Activated T-helper 17 cell treated with anti-CD3 and anti-CD28 coated beads, Interleukin-2, amount 50 U/mL, for 72 hours (primary cell): ENCODE measurements around the gene SHC4. TPM values are rescaled to one million over a fixed set of nuclear protein-coding genes. Genes with fewer than 3 reads are reported as not detected.

Experiments used
- ATAC-seq: fragments of 150-1000 bp; cut with Tn5 transposase; replicated peaks from 2 replicates; pipeline ENCODE4 v1.10.0; 2021; ENCODE audit warnings: mild to moderate bottlenecking, moderate library complexity
- H3K27ac Mint-ChIP-seq: one replicate; pipeline ENCODE4 v1.8.0; 2022; ENCODE audit warnings: mixed read lengths
- H3K27me3 Mint-ChIP-seq: one replicate; pipeline ENCODE4 v1.8.0; 2022; ENCODE audit warnings: mixed read lengths
- H3K36me3 Mint-ChIP-seq: one replicate; pipeline ENCODE4 v1.8.0; 2022; ENCODE audit warnings: low read depth, mild to moderate bottlenecking, mixed read lengths
- H3K4me1 Mint-ChIP-seq: one replicate; pipeline ENCODE4 v1.8.0; 2022; ENCODE audit warnings: mixed read lengths
- H3K4me3 Mint-ChIP-seq: one replicate; pipeline ENCODE4 v1.8.0; 2022; ENCODE audit warnings: mild to moderate bottlenecking, mixed read lengths
- H3K9me3 Mint-ChIP-seq: one replicate; pipeline ENCODE4 v1.8.0; 2022; ENCODE audit warnings: mixed read lengths
- total RNA-seq, 2 donors: library from RNA; stranded (reverse); gene quantifications; one replicate each; pipeline ENCODE4 v1.2.3, GENCODE V29; 2022

SHC4 gene
- total RNA-seq, 2 donors from 2014 or later: 1.0 TPM

DNA sequence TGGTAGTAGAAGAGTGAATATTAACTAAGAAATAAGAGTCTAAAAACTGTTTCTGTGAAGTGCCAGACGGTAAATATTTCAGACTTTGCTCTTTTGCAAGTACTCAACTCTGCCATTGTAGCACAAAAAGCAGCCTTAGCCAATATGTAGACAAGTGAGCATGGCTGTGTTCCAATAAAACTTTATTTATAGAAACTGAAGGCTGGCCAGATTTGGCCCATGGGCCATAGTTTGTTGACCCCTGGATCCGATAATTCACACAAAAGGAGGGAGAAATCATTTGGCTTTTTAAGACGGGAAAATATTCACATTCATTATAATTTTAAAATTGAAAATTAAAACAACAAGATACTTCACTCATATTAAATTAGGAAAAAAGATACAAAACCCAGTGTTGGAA lies 70.4 kb downstream of the SHC4 start:
- no peak for ATAC-seq
- peaks cover 38% of the 10 kb centered on the region for H3K27me3 Mint-ChIP-seq
- no peak overlapping the region for H3K27ac Mint-ChIP-seq
- H3K4me3 Mint-ChIP-seq: no peak overlapping the region
- H3K4me1 Mint-ChIP-seq: peaks cover 4% of the 10 kb centered on the region
- no peaks in the 10 kb centered on the region for H3K9me3 Mint-ChIP-seq
- no peaks in the 10 kb centered on the region for H3K36me3 Mint-ChIP-seq

DNA sequence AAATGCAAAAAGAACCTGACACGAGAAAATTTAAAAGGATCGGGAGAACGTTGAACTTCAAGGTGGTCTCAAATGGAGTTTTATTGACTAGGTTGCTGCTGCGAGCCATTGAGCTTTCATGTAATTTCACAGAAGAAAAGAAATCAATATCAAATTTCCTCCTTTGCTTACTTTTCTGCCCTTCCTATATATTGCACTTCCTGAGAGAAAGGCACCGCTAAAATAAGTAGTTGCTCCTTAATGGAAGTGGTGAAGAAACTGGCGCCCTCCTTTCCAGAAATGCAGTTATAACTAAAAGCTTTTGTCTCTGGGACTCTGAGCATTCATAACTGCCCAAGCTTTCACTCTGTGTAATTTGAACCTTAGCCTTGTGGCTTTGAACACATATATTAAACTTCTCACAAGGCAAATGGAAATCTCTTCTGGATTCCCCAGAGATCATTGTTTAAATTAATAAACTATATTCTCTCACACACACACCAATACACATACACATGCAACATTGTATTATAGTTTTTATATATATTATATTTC lies 72.4 kb downstream of the SHC4 start:
- Mint-ChIP-seq H3K36me3 (no peaks in the 10 kb centered on the region), H3K27me3 (peaks cover 25% of the 10 kb centered on the region), H3K9me3 (no peaks in the 10 kb centered on the region), H3K27ac (no peak overlapping the region), H3K4me3 (no peak overlapping the region), H3K4me1 (no peaks in the 10 kb centered on the region)
- no peak for ATAC-seq

DNA sequence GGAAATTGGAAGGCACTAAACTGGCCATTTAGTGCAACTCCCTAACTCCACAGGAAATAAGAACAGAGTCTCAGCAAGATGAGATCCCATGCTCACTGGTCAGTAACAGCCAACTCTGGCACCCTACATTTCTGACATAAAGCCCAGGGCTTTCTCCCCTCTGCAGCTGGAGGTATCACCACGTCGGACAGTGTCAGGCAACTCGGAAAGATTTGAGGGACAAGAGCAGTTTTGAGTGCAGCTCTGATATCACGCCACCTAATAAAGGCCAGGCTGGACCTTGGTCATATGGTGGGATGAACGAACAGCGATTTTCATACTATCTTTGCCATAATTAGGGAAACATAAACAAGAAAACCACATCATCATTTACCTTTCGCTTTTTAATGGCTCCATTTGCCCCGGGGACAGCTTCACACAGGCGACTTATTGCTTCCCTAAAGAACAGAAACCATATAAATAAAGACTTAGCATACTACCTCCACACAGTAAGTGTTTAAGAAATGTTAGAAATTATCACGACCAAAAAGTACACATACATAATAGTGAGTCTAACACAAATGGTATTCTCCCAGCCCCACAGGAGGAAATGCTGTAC lies 73.2 kb downstream of the SHC4 start:
- peaks cover 23% of the 10 kb centered on the region for H3K27me3 Mint-ChIP-seq
- H3K36me3 Mint-ChIP-seq: no peaks in the 10 kb centered on the region
- H3K27ac Mint-ChIP-seq: no peak overlapping the region
- no peak for ATAC-seq
- H3K4me3 Mint-ChIP-seq: no peak overlapping the region
- H3K9me3 Mint-ChIP-seq: no peaks in the 10 kb centered on the region
- H3K4me1 Mint-ChIP-seq: no peaks in the 10 kb centered on the region

DNA sequence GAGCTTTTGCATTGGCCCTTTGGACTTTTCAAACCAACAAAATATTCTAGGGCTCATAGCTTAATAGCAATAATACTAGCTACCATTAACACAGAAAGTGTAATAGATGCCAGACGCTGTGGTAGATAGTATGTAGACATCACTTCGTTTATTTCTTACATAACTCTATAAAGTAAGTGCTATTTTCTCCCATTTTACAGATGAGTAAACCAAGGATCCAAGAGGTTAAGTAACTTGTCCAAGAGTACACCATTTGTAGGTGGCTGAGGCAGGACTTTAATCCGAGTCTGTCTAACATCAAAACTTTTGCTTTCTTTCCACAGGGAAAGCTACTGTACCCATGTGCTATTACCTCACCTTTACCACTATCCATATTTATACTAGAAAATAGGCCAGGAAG lies 73.8 kb downstream of the SHC4 start:
- Mint-ChIP-seq H3K27ac (no peak overlapping the region), H3K36me3 (no peaks in the 10 kb centered on the region), H3K4me1 (no peaks in the 10 kb centered on the region), H3K27me3 (peaks cover 23% of the 10 kb centered on the region), H3K4me3 (no peak overlapping the region), H3K9me3 (no peaks in the 10 kb centered on the region)
- no peak for ATAC-seq

DNA sequence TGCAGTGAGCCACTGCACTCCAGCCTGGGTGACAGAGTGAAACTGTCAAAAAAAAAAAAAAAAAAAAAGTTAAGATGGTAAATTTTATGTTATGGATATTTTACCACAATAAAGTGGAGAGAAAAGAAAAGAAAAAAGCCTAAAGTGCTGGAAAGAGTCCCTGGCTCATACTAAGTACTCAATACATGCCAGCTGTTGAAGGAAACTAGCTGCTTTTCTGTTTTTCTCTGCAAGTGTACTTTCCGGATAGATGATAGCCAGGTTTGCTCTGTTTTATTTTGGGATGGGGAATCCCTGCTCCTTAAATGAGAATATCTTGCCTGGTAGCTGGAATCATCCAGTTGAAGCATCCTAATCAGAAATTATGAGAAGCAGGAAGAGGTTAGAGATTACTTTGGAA lies 74.9 kb downstream of the SHC4 start:
- ATAC-seq: no peak
- Mint-ChIP-seq H3K36me3 (no peaks in the 10 kb centered on the region), H3K27ac (no peak overlapping the region), H3K27me3 (peaks cover 21% of the 10 kb centered on the region), H3K4me3 (no peak overlapping the region), H3K4me1 (no peaks in the 10 kb centered on the region), H3K9me3 (no peaks in the 10 kb centered on the region)

DNA sequence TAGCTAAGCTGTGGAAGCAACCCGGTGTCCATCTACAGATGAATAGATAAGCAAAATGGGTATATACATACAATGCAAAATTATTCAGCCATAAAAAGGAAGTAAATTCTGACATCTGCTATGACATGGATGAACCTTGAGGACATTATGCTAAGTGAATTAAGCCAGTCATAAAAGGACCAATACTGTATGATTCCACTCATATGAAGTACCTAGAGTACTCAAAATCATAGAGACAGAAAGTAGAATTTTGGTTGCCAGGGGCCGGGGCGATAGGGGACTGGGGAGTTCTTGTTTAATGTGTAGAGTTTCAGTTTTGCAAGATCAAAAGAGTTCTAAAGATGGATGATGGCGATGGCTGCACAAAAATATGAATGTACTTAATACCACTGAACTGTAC lies 75.5 kb downstream of the SHC4 start:
- ATAC-seq: peak; percentile 83
- H3K27me3 Mint-ChIP-seq: peaks cover 19% of the 10 kb centered on the region
- H3K27ac Mint-ChIP-seq: no peak overlapping the region
- no peaks in the 10 kb centered on the region for H3K36me3 Mint-ChIP-seq
- no peaks in the 10 kb centered on the region for H3K9me3 Mint-ChIP-seq
- H3K4me1 Mint-ChIP-seq: no peaks in the 10 kb centered on the region
- H3K4me3 Mint-ChIP-seq: no peak overlapping the region

DNA sequence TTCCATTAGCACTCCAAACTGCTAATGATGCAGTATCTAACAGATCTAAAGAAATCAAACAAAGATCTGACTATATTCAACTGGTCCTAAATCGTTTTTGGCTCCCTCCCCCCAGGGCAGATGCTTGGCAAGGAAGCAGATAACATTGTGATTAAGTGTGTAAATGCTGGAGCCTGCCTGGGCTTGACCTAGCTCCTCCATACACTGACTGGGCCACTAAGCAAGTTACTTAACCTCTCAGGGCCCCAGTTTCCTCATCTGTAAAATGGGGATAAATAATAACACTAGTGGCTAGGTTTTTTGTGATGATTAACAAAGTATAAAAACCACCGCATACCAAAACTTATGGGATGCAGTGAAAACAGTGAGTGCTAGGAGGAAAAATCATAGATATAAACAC lies 76.6 kb downstream of the SHC4 start:
- no peak overlapping the region for H3K4me3 Mint-ChIP-seq
- H3K4me1 Mint-ChIP-seq: peaks cover 2% of the 10 kb centered on the region

DNA sequence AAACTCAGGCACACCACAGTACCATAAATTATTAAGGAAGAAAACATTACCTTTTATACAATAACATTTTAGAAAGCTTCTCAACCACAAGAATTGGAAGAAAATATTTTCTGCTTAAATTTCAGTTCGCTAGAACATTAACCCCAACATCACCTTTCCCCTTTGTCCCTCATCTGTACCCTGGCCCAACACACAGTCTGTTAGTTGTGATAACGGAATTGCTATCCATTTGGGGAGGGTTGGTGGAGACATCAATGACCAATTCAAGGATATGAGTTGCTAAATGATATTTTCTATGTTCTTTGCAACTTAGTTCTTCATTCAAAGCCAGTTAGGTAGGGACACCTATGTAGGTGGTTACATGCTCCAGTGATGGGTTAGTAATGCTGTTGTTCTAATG lies 80.0 kb downstream of the SHC4 start:
- Mint-ChIP-seq H3K4me1 (peaks cover 19% of the 10 kb centered on the region), H3K4me3 (no peak overlapping the region), H3K27me3 (peaks cover 9% of the 10 kb centered on the region)

More for the DNA sequence above, 76.6 kb downstream of the SHC4 start:
- no peak overlapping the region for H3K27ac Mint-ChIP-seq
- ATAC-seq: no peak
- H3K27me3 Mint-ChIP-seq: peaks cover 12% of the 10 kb centered on the region
- H3K36me3 Mint-ChIP-seq: no peaks in the 10 kb centered on the region
- no peaks in the 10 kb centered on the region for H3K9me3 Mint-ChIP-seq

DNA sequence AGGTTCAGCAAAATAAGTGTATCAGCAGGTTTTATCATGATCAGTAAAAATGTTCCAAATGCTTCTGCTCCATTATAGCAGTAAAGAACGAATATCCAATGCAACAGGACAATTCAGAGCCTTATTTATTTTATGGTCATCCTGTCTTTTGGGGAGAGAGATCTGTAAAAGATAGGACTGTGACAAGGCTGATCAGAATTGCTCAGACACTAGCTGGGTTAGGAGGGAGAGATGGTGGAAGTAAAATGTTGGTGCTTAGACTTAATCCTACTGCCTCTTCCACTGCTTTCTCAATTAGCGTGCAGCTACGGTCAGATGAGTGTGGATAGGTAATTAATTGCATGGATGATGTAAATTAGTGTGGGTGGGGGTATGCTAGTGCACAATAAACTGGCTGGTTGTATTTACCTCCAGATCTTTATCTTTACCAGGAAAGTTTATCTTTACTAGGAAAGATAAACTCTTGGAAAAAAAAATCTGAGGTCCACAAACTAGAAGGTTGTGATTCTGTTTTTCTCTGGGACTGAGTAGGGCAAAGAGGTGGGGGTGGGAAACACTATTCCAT lies 83.6 kb downstream of the SHC4 start:
- Mint-ChIP-seq H3K4me1 (peaks cover 30% of the 10 kb centered on the region), H3K27ac (no peak overlapping the region), H3K36me3 (peaks cover 27% of the 10 kb centered on the region), H3K9me3 (peaks cover 4% of the 10 kb centered on the region), H3K4me3 (peak overlapping the region; percentile 99), H3K27me3 (peaks cover 4% of the 10 kb centered on the region)
- no peak for ATAC-seq

More for the DNA sequence above, 80.0 kb downstream of the SHC4 start:
- Mint-ChIP-seq H3K36me3 (peaks cover 15% of the 10 kb centered on the region), H3K9me3 (no peaks in the 10 kb centered on the region), H3K27ac (no peak overlapping the region)
- no peak for ATAC-seq

DNA sequence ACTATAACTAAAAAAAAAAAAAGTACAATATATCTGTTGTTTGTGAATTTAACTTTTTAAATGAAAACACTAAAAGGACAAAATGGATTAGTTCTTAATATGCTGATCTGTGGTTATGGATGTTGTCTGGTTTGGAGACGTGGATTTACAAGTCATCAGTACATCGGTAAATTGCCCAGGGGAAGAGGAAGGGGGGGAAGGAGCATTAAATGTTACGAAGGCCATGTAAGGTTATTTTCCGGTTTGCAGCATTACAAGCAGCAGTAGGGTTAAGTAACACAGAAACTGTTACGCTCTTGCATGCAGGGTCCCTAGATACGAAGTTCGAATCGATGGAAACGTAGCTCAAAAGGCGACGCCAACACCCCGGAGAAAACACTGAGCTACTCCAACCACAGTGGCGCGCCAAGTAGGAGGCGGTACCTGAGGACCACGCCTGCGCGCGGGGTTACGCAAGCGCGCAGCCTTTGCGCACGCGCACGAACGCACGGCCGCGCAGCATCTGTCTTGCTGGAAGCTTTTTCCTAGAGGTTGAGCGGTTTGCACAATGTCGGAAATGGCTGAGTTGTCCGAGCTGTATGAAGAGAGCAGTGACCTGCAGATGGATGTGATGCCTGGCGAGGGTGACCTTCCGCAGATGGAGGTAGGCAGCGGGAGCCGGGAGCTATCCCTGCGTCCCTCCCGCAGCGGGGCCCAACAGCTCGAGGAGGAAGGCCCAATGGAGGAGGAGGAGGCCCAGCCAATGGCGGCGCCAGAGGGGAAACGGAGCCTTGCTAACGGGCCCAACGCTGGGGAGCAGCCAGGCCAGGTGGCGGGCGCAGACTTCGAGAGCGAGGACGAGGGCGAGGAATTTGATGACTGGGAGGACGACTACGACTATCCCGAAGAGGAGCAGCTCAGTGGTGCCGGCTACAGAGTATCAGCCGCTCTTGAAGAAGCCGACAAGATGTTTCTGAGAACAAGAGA lies 85.8 kb downstream of the SHC4 start, which contains the start of gene EID1:
Gene EID1, plus strand, starts transcription at position 505 of the 966 bp plus-strand sequence. Its CDS starts 43 bp downstream, at position 548.
- Mint-ChIP-seq H3K36me3 (peaks cover 27% of the 10 kb centered on the region), H3K27me3 (peaks cover 11% of the 10 kb centered on the region), H3K4me1 (peaks cover 30% of the 10 kb centered on the region), H3K4me3 (peak within 1 kb of the TSS; percentile 99), H3K9me3 (peaks cover 4% of the 10 kb centered on the region), H3K27ac (peak within 1 kb of the TSS; percentile 99)
- ATAC-seq: peak; percentile 92

DNA sequence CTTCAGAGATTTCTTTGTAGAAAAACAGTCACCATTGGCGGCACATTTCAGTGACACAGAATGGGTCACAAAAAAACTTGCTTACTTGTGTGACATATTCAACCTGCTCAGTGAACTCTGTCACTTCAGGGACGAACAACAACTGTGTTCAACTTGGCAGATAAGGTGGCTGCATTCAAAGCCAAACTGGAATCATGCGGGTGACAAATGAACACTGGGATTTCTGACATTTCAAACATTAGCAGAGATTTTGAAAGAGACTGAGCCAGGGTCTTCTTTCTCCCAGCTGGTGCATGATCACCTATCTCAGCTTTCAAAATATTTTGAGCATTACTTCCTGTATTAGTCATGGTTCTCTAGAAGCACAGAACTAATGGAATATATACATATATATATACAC lies 87.7 kb downstream of the SHC4 start:
- ATAC-seq: no peak
- no peak overlapping the region for H3K4me3 Mint-ChIP-seq
- peaks cover 20% of the 10 kb centered on the region for H3K27me3 Mint-ChIP-seq
- H3K36me3 Mint-ChIP-seq: peaks cover 27% of the 10 kb centered on the region
- H3K4me1 Mint-ChIP-seq: peaks cover 25% of the 10 kb centered on the region
- no peak overlapping the region for H3K27ac Mint-ChIP-seq
- H3K9me3 Mint-ChIP-seq: peaks cover 4% of the 10 kb centered on the region

DNA sequence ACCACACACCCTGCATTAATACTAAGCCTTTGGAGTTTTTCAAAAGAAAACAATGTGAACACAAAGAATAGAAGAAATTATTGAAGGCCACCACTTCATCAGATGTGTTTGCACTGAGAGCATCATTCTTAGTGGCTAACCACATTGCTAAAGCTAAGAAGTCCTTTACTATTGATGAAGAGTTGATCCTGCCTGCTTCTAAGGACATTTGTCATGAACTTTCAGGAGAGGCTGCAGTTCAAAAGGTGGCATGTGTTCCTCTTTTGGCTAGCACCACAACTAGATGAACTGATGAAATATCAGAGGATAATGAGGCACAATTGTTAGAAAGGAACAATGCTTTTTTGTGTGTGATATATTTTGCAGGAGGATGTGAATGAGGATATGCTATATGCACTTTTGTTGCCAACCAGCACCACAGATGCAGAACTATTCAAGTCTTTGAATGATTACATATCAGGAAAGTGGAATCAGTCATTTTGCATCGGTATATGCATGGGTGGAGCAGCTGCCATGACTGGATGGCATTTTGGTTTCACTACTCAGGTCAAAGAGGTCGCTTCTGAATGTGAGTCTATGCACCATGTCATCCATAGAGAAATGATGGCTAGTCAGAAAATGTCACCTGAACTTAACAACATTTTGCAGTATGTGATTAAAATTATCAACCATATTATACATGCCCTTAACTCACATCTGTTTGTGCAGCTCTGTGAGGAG lies 88.3 kb downstream of the SHC4 start:
- H3K4me3 Mint-ChIP-seq: no peak overlapping the region
- no peak for ATAC-seq
- peaks cover 4% of the 10 kb centered on the region for H3K9me3 Mint-ChIP-seq
- peaks cover 19% of the 10 kb centered on the region for H3K4me1 Mint-ChIP-seq
- peaks cover 24% of the 10 kb centered on the region for H3K27me3 Mint-ChIP-seq
- peaks cover 27% of the 10 kb centered on the region for H3K36me3 Mint-ChIP-seq
- H3K27ac Mint-ChIP-seq: no peak overlapping the region

DNA sequence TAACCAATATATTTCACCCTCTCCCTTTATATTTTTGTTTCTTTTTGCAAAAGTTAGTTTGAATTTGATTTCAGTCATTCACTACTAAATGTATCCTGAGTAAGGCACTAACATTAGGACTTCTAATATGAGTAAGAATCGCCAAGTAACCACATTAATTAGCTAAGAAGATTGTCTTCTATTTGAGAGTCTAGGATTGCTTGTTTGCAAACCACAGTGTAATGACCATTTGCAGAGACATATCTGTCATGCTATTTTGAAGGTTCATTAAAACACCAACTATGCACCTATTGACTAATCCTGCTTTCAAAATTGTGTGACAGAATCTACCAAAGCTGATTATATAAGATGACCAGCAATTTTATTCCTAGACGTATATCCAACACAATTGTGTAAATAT lies 91.1 kb downstream of the SHC4 start:
- Mint-ChIP-seq H3K4me3 (no peak overlapping the region), H3K9me3 (no peaks in the 10 kb centered on the region), H3K4me1 (peaks cover under 1% of the 10 kb centered on the region)

DNA sequence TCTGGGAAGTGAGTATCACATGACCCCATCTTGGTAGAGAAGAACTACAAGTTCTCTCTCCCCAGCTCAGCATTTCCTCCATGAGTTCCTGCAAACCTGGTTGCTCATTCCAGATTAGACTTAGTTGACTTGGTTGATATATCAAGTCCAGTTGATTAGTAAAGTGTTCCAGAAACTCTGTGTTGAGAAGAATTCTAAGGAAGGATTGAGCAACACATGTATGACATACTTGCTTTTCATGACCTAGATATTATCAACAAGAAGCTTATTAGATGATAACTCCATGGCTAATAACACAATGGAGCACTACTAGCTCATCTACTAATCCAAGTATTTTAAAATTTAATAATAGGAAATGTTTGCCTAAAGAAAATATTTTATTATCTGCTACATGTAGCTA lies 92.2 kb downstream of the SHC4 start:
- Mint-ChIP-seq H3K36me3 (no peaks in the 10 kb centered on the region), H3K4me1 (no peaks in the 10 kb centered on the region), H3K9me3 (no peaks in the 10 kb centered on the region), H3K4me3 (no peak overlapping the region), H3K27ac (no peak overlapping the region), H3K27me3 (peaks cover 27% of the 10 kb centered on the region)
- ATAC-seq: no peak

More for the DNA sequence above, 91.1 kb downstream of the SHC4 start:
- Mint-ChIP-seq H3K27me3 (peaks cover 24% of the 10 kb centered on the region), H3K36me3 (peaks cover 1% of the 10 kb centered on the region), H3K27ac (no peak overlapping the region)
- no peak for ATAC-seq
